HUES48 (cell line): ENCODE data around the gene SOX6.

Source experiments
- H3K27ac ChIP-seq: one replicate; pipeline ENCODE4 v1.7.0; 2013; ENCODE audit warnings: low read depth, low read length, inconsistent platforms
- H3K27me3 ChIP-seq: 2 replicates; pipeline ENCODE4 v1.6.1; 2013; ENCODE audit warnings: mild to moderate bottlenecking, low read length; ENCODE audit not compliant: control insufficient read depth, insufficient read depth
- H3K36me3 ChIP-seq: 2 replicates; pipeline ENCODE4 v1.6.1; 2013; ENCODE audit warnings: low read length; ENCODE audit not compliant: control insufficient read depth, insufficient read depth
- H3K4me1 ChIP-seq: 2 replicates; pipeline ENCODE4 v1.6.1; 2013; ENCODE audit warnings: mild to moderate bottlenecking, low read length; ENCODE audit not compliant: control insufficient read depth, insufficient read depth
- H3K4me3 ChIP-seq: 2 replicates; pipeline ENCODE4 v1.5.1; 2013; ENCODE audit warnings: mild to moderate bottlenecking, low read depth, low read length
- H3K9ac ChIP-seq: 2 replicates; pipeline ENCODE4 v1.6.1; 2013; ENCODE audit warnings: mild to moderate bottlenecking, low read depth, low read length, moderate library complexity
- H3K9me3 ChIP-seq: 2 replicates; pipeline ENCODE4 v1.6.1; 2013; ENCODE audit warnings: low read length; ENCODE audit not compliant: control insufficient read depth, insufficient read depth

The SOX6 gene

DNA sequence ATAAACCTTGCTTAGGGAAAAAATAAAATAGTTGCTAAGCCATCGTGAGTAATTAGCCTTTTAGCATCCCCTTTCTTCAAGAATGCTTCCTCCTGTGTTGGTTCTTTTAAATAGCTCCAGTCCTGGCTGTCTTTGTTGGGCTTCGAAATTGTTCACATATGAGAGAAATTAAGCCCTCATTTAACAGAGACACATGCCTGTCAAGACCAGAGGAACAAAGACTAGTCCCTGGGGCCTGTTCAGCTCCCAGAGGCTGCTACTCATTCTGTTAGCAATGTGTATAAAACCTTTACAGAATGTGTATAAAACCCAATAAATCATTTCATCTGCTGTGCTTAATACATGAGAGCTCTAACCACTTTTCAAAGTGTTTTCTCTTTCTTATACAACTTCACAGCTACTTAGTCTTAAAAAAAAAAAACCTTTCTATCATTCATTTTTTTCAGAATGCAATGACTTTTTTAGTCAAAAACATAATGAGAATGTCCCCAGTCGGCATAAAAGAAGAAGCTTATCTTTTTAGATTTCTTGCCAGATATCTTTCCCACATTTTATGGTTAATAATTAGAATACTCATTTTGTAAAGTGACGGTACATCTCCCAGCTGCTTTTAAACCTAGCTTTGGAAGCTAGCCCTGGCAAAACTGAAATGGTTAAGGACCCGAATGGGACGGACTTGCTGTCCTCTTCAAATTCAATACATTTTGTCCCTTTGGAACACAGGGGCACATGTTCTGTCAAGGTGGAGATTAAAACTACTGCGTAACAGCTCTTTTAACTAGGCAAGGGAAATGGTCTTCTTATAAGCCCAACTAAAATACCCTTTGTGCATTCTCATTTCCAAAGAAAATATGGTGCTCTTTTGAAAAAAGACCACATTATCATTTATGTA lies 186.1 kb downstream of the SOX6 start:
- H3K27ac ChIP-seq, result no peak overlapping the region
- H3K9me3 ChIP-seq, result no peaks in the 10 kb centered on the region
- no peak overlapping the region for H3K4me3 ChIP-seq
- no peaks in the 10 kb centered on the region for H3K36me3 ChIP-seq
- peaks cover 35% of the 10 kb centered on the region for H3K4me1 ChIP-seq
- no peaks in the 10 kb centered on the region for H3K27me3 ChIP-seq
- no peak overlapping the region for H3K9ac ChIP-seq

DNA sequence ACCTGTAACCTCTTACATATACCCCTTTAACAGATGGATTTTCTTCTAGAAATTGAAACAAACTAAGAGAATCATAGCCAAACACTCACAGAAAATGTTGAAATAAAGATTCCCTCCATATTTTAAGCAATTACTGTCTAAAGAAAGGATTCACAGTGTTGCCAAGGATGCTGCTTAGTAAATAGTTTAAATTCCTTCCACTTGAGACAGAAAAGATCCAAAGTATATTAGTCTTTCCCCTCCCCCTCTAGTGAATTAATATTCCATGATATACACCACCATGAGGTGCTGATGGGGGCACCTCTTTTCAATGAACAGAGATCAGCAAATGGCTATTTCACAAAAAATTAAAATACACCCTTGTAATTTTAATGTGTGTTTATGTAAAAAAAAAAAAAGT lies 186.8 kb downstream of the SOX6 start:
- no peaks in the 10 kb centered on the region for H3K27me3 ChIP-seq
- H3K36me3 ChIP-seq, result no peaks in the 10 kb centered on the region
- H3K9me3 ChIP-seq, result no peaks in the 10 kb centered on the region
- no peak overlapping the region for H3K27ac ChIP-seq
- no peak overlapping the region for H3K9ac ChIP-seq
- no peak overlapping the region for H3K4me3 ChIP-seq
- peaks cover 35% of the 10 kb centered on the region for H3K4me1 ChIP-seq

DNA sequence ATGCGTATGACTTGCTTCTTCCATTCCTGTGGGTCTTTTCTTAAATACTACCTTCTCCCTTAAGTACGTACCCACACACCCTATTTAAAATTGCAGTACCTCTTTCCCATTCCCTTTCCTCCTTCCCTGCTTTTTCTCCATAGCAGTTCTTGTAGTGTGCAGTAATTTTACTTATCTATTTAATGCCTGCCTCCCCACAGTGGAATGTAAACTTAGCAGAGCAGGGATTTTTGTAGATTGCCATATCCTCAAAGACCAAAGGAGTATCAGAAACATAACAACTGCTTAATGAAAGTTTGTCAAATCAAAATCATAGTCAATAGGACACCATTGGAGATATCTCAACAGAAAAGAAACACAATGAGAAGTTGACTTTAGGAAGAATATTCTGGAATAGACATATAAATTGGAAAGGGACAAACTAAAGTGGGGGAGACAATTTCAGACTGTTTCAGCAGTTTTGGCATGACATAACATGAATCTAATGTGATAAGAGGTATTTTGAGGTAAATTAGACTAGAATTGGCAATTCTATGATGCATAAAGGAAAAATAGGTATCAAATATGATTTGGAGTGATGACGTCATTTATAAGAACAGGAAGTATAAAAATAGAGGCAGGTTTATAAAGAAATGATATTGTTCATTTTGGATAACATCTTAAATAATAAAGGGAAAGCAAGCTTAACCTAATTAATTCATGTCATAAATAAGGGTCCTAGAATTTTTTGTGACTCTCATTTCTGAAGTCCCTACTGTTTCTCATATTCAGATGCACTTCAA lies 188.4 kb downstream of the SOX6 start:
- Histone ChIP-seq H3K4me1 (peaks cover 35% of the 10 kb centered on the region), H3K4me3 (no peak overlapping the region), H3K9me3 (no peaks in the 10 kb centered on the region), H3K36me3 (no peaks in the 10 kb centered on the region), H3K9ac (no peak overlapping the region), H3K27ac (no peak overlapping the region), H3K27me3 (no peaks in the 10 kb centered on the region)

DNA sequence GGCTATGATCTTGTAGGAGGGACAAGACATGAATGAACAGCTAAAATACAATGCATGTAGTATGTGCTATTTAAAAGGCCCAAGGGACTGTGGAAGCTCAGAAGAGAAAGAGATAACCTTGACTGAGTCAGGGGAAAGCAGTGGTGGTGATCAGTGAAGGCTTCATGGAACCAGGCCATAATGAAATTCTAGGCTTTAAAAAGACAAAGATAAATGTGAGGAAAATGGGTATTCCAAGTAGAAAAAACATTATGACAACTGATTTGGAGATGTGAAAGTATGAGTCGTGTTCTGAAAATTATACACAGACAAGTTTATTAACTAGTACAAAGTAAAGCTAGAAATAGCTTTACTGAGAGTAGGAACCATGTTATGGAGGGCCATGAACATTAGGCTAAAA lies 189.8 kb downstream of the SOX6 start:
- no peak overlapping the region for H3K4me3 ChIP-seq
- H3K9me3 ChIP-seq, result no peaks in the 10 kb centered on the region
- H3K27me3 ChIP-seq, result no peaks in the 10 kb centered on the region
- H3K36me3 ChIP-seq, result no peaks in the 10 kb centered on the region
- H3K9ac ChIP-seq, result no peak overlapping the region
- H3K27ac ChIP-seq, result no peak overlapping the region
- peaks cover 25% of the 10 kb centered on the region for H3K4me1 ChIP-seq

DNA sequence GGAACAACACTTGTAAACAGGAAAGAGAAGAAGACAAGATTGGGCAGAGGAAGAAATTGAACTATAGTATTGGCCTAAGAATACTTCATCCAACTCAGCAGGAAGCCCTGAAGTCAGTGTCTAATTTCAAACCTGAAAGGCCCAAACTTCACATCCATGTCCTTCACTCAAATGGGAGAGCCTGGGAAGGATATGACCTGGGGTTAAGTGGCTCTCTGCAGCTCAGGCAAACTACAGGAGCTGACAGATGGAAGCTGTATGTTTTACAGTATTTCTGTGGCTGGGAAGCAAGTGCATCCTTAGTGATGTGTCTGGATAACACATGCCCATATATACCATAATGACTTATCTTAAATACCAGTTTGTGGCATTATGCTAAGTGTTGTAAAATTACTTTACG lies 196.2 kb downstream of the SOX6 start:
- no peak overlapping the region for H3K9ac ChIP-seq
- no peaks in the 10 kb centered on the region for H3K27me3 ChIP-seq
- H3K36me3 ChIP-seq, result no peaks in the 10 kb centered on the region
- no peak overlapping the region for H3K27ac ChIP-seq
- no peak overlapping the region for H3K4me3 ChIP-seq
- no peaks in the 10 kb centered on the region for H3K4me1 ChIP-seq
- no peaks in the 10 kb centered on the region for H3K9me3 ChIP-seq

DNA sequence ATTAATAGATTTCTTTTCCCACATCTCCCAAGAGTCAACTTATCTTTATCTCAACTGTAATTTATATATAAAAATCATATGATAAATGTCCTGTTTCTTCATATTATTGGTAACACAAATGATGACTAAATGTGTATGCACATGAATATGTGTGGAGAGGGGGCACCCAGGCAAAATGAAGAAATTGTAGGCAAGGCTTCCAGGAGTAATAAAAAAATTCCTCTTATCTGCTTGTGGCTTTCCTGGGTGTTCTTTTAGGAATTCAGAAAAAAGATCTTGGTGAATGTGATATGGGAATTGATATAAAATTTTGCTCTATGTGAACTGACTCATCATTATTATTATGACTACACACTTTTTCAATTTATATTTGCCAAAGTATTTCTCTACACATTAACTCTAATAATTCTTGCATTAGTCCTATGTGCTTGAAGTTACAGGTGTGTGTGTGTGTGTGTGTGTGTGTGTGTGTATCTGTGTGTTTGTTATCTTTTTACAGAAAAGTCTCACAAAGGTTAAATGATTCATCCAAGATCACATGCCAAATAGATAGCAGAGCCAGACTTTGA lies 197.8 kb downstream of the SOX6 start:
- Histone ChIP-seq H3K27ac (no peak overlapping the region), H3K9me3 (no peaks in the 10 kb centered on the region), H3K27me3 (no peaks in the 10 kb centered on the region), H3K4me1 (no peaks in the 10 kb centered on the region), H3K9ac (no peak overlapping the region), H3K4me3 (no peak overlapping the region), H3K36me3 (no peaks in the 10 kb centered on the region)

DNA sequence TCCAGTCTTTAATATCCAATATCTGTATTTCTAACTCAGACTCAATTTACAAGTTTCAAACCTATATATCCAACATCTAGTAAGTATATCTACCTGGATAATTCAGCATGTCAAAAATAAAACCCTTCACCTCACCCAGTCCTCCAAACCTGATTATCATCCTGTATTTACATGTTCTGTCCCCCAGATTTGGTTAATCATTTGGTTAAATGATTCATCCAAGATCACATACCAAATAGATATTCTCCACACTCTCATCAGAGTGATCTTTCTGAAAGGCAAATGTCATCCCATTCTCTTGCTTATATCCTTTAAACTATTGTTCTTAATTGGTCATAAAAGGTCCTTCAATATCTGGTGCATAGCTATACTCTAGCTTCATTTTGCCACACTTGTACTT lies 199.0 kb downstream of the SOX6 start:
- Histone ChIP-seq H3K9ac (no peak overlapping the region), H3K9me3 (no peaks in the 10 kb centered on the region), H3K27ac (no peak overlapping the region), H3K4me1 (no peaks in the 10 kb centered on the region), H3K27me3 (no peaks in the 10 kb centered on the region), H3K4me3 (no peak overlapping the region), H3K36me3 (no peaks in the 10 kb centered on the region)

DNA sequence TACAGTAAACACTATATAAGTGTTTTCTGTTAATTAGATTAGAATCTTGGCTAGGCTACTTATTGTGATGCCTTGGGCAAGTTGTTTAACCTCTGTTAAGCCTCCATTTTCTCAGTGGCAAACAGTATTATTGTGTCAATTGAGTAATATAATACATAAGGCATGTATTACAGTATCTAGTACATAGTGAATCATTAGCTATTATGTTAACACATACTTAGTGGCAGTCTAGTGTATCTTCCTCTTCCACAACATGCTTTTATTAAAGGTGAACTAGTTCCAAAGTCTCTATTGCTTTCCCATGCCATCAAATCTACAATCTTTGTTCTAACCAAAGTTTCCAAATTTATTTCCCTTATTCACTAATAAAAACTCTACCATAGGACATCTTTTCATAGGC lies 200.9 kb downstream of the SOX6 start:
- no peaks in the 10 kb centered on the region for H3K36me3 ChIP-seq
- no peak overlapping the region for H3K4me3 ChIP-seq
- H3K9ac ChIP-seq, result no peak overlapping the region
- no peaks in the 10 kb centered on the region for H3K9me3 ChIP-seq
- H3K27me3 ChIP-seq, result no peaks in the 10 kb centered on the region
- no peak overlapping the region for H3K27ac ChIP-seq
- H3K4me1 ChIP-seq, result no peaks in the 10 kb centered on the region

DNA sequence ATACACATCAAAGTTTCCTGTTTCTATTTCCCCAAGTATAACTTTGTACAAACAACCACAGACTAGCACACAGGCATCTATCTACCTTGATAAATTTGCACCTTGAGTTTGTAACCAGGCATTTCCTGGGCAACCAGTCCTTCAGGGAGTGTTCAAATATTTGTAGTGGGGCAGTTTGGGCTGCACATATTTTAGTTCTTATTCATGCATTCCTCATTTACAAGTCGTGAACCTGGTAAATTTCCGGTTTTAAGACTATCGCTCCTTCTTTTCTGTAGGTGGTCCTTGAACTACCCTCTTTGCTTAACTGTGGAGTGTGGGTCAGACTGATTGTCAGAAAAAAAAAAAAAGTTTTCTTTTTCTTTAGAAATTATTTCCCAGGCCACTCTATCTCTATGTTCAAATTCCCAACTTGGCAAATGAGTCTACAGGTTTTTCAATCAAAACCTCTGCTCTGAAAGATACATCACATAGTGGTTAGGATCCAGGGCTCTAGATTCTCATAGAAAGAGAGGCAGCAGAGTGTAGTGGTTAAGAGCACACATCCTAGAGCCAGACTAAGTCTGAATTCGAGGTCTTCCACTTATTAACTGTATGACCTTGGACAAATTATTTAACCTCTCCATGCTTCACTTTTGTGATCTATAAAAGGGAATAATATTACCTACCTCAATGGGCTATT lies 201.5 kb downstream of the SOX6 start:
- Histone ChIP-seq H3K27me3 (no peaks in the 10 kb centered on the region), H3K4me1 (no peaks in the 10 kb centered on the region), H3K27ac (no peak overlapping the region), H3K36me3 (no peaks in the 10 kb centered on the region), H3K9ac (no peak overlapping the region), H3K4me3 (no peak overlapping the region), H3K9me3 (no peaks in the 10 kb centered on the region)

DNA sequence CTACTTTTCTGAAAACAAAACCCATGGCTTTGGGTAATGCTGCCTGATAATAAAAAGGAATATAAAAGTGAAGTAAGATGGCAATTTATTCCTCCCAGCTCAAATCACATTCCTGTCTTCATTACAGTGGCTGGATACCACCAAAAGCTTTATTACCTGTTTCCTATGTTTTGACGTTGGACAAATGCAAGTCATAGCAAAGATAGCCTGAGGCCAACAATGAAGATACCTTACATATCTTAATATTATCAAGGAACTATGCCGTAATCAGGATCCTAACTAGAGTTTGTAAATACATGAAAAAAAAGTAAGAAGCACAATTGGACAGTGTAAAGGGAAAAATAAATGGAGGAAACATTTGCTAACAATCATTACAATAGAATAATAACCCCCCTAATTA lies 202.4 kb downstream of the SOX6 start:
- no peak overlapping the region for H3K4me3 ChIP-seq
- no peak overlapping the region for H3K27ac ChIP-seq
- H3K4me1 ChIP-seq, result no peaks in the 10 kb centered on the region
- H3K27me3 ChIP-seq, result no peaks in the 10 kb centered on the region
- no peaks in the 10 kb centered on the region for H3K9me3 ChIP-seq
- H3K9ac ChIP-seq, result no peak overlapping the region
- H3K36me3 ChIP-seq, result no peaks in the 10 kb centered on the region
